ENCODE measurements around the gene GRIK5. TPM values are rescaled to one million over a fixed set of nuclear protein-coding genes. Genes with fewer than 3 reads are reported as not detected.

The GRIK5 gene
- total RNA-seq, 1 experiment from 2014 or later, result 43.1 TPM

DNA sequence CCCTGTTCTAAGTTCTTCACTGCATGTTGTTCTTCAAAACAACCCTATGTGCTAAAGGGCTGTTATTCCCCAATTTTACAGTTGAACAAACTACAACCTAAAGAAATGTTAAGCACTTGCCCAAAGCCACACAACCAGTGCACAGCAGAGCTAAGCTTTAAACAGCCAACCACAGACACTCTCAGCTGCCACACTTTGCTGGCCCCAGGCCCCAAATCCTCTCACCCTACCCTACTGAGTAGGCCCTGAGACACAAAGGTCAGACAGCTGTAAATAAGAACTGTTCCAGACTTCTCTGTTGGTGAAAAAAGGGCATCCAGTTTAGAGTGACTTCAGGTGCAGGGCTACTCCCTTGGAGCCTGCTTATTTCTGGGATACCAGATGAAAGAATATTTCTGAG, 30.0 kb downstream of the GRIK5 start:
- Histone ChIP-seq H3K9me3 (ENCODE audit: control insufficient read depth, low read depth, low read length) (no peaks in the 10 kb centered on the region), H3K27ac (ENCODE audit: insufficient read length, low read depth, low read length) (no peak overlapping the region), H3K27me3 (ENCODE audit: insufficient read depth, low read length) (no peaks in the 10 kb centered on the region), H4K5ac (ENCODE audit: insufficient read length, low read depth, low read length) (no peak overlapping the region), H4K8ac (replicated peaks; ENCODE audit: insufficient read length, low read depth, low read length) (no peak overlapping the region), H3K23me2 (ENCODE audit: insufficient read length, low read depth, low read length, poor library complexity, severe bottlenecking) (no peaks in the 10 kb centered on the region), H2BK15ac (ENCODE audit: low read depth, low read length) (no peak overlapping the region), H3K4me1 (ENCODE audit: insufficient read depth, low read length) (no peaks in the 10 kb centered on the region), H3T11ph (ENCODE audit: low read length) (no peak overlapping the region), H2BK5ac (ENCODE audit: insufficient read length, low read length) (no peak overlapping the region), H3K79me1 (ENCODE audit: insufficient read depth, low read depth, low read length, poor library complexity, severe bottlenecking) (no peaks in the 10 kb centered on the region), H3K4ac (ENCODE audit: low read depth, low read length) (no peak overlapping the region), H3K18ac (ENCODE audit: insufficient read length, low read depth, low read length) (no peak overlapping the region), H4K91ac (ENCODE audit: insufficient read length, low read depth, low read length) (no peak overlapping the region), H3K4me2 (ENCODE audit: insufficient read depth, insufficient read length, low read length) (no peak overlapping the region), H2BK20ac (ENCODE audit: low read depth, low read length, poor library complexity, severe bottlenecking) (no peak overlapping the region), H4K20me1 (ENCODE audit: control insufficient read depth, insufficient read depth, insufficient read length) (no peaks in the 10 kb centered on the region), H3K56ac (ENCODE audit: insufficient read length, low read depth, low read length) (no peak overlapping the region), H2BK12ac (ENCODE audit: insufficient read length, low read depth, low read length) (no peak overlapping the region), H2AK5ac (ENCODE audit: insufficient read length, low read length) (no peak overlapping the region), H3K23ac (ENCODE audit: insufficient read length, low read depth, low read length) (no peak overlapping the region), H3K9ac (ENCODE audit: extremely low read depth, insufficient read length, low read length) (no peak overlapping the region), H3K79me2 (ENCODE audit: insufficient read depth, low read length) (no peaks in the 10 kb centered on the region), H2BK120ac (ENCODE audit: low read depth, low read length, poor library complexity, severe bottlenecking) (no peak overlapping the region), H2AFZ (ENCODE audit: low read length) (no peak overlapping the region), H3K14ac (ENCODE audit: insufficient read depth, low read length) (no peak overlapping the region)
- TF ChIP-seq, protein P1, sequence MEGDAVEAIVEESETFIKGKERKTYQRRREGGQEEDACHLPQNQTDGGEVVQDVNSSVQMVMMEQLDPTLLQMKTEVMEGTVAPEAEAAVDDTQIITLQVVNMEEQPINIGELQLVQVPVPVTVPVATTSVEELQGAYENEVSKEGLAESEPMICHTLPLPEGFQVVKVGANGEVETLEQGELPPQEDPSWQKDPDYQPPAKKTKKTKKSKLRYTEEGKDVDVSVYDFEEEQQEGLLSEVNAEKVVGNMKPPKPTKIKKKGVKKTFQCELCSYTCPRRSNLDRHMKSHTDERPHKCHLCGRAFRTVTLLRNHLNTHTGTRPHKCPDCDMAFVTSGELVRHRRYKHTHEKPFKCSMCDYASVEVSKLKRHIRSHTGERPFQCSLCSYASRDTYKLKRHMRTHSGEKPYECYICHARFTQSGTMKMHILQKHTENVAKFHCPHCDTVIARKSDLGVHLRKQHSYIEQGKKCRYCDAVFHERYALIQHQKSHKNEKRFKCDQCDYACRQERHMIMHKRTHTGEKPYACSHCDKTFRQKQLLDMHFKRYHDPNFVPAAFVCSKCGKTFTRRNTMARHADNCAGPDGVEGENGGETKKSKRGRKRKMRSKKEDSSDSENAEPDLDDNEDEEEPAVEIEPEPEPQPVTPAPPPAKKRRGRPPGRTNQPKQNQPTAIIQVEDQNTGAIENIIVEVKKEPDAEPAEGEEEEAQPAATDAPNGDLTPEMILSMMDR (conservative IDR thresholded peaks at IDR 0.05), result no peak
- Mint-ChIP-seq H3K27ac (no peak overlapping the region), H3K4me1 (peaks cover 2% of the 10 kb centered on the region in 2 experiments; a peak in 3 of 4 replicates), H3K4me3 (no peak overlapping the region), H3K36me3 (ENCODE audit: insufficient read depth in 1 of 3, low read depth in 3 of 3) (peaks cover 33 to 72% (median 60%) of the 10 kb centered on the region in 3 experiments), H3K9me3 (no peaks in the 10 kb centered on the region), H3K27me3 (ENCODE audit: low read depth) (no peaks in the 10 kb centered on the region)
- DNase-seq, result no peak

Measured in H9 (cell line).